ENCODE results near the gene CTF1.

GRCh38 chr16:30953111-30953510, 56.7 kb downstream of the CTF1 start:
- TF ChIP-seq CTCF (conservative IDR thresholded peaks at IDR 0.05), result no peak
- TF ChIP-seq EZH2 (IDR thresholded peaks at IDR 0.05; ENCODE audit: low read depth), result no peak
